Neural progenitor cell (in vitro differentiated cells): ENCODE results near the gene PALM2AKAP2. TPM values are rescaled to one million over a fixed set of nuclear protein-coding genes. Genes with fewer than 3 reads are reported as not detected.
A peak's percentile ranks its signal among the peaks of the same experiment; 100 is the strongest.

ENCODE experiments used
- DNase-seq: peaks from one replicate; pipeline ENCODE4 v3.0.0-alpha.2; 2016; ENCODE audit warnings: low spot score
- H2AFZ ChIP-seq: fragments of 200-600 bp; sonication (generic); replicated peaks from 2 replicates; pipeline ENCODE4 v1.6.1; 2016; ENCODE audit warnings: antibody characterized with exemption
- H3F3A ChIP-seq: fragments of 200-600 bp; sonication (generic); 2 replicates; pipeline ENCODE4 v1.6.1; 2016; ENCODE audit warnings: antibody characterized with exemption, low read depth
- H3K27ac ChIP-seq: fragments of 200-600 bp; sonication (generic); 2 replicates; pipeline ENCODE4 v1.5.1; 2016; ENCODE audit warnings: mild to moderate bottlenecking
- H3K27me3 ChIP-seq: fragments of 200-600 bp; sonication (generic); 2 replicates; pipeline ENCODE4 v1.6.1; 2016; ENCODE audit warnings: mild to moderate bottlenecking, moderate library complexity
- H3K36me3 ChIP-seq: fragments of 200-600 bp; sonication (generic); 2 replicates; pipeline ENCODE4 v1.5.1; 2016
- H3K4me1 ChIP-seq: fragments of 200-600 bp; sonication (generic); 2 replicates; pipeline ENCODE4 v1.6.1; 2016; ENCODE audit warnings: mixed run types
- H3K4me2 ChIP-seq: fragments of 200-600 bp; sonication (generic); 2 replicates; pipeline ENCODE4 v1.6.1; 2016
- H3K4me3 ChIP-seq: fragments of 200-600 bp; sonication (generic); 2 replicates; pipeline ENCODE4 v1.5.1; 2016
- H3K79me2 ChIP-seq: fragments of 200-600 bp; sonication (generic); 2 replicates; pipeline ENCODE4 v1.6.1; 2016; ENCODE audit warnings: low read depth
- H3K9ac ChIP-seq: fragments of 200-600 bp; sonication (generic); 2 replicates; pipeline ENCODE4 v1.6.1; 2016
- H3K9me3 ChIP-seq: fragments of 200-600 bp; sonication (generic); 2 replicates; pipeline ENCODE4 v1.5.1; 2016; ENCODE audit warnings: low read depth
- H4K20me1 ChIP-seq: fragments of 200-600 bp; sonication (generic); 2 replicates; pipeline ENCODE4 v1.6.1; 2016; ENCODE audit warnings: low read depth
- H3K27ac Mint-ChIP-seq: 3 replicates; pipeline ENCODE4 v1.8.0; 2021; ENCODE audit warnings: mixed read lengths
- H3K27me3 Mint-ChIP-seq: 2 replicates; pipeline ENCODE4 v1.8.0; 2022; ENCODE audit warnings: low read depth, mild to moderate bottlenecking, inconsistent platforms, moderate library complexity, mixed read lengths; ENCODE audit not compliant: insufficient read depth
- H3K36me3 Mint-ChIP-seq: 3 replicates; pipeline ENCODE4 v1.8.0; 2021; ENCODE audit warnings: mixed read lengths
- H3K4me1 Mint-ChIP-seq: 3 replicates; pipeline ENCODE4 v1.8.0; 2021; ENCODE audit warnings: mixed read lengths
- H3K4me3 Mint-ChIP-seq: 3 replicates; pipeline ENCODE4 v1.8.0; 2021; ENCODE audit warnings: mild to moderate bottlenecking, moderate library complexity, mixed read lengths
- H3K9me3 Mint-ChIP-seq: 3 replicates; pipeline ENCODE4 v1.8.0; 2020; ENCODE audit warnings: mixed read lengths
- EZH2 ChIP-seq: fragments of 200-600 bp; sonication (generic); IDR thresholded peaks from 2 replicates; pipeline ENCODE4 v1.6.1; 2017; ENCODE audit warnings: antibody characterized with exemption, mild to moderate bottlenecking, moderate library complexity
- EZH2phosphoT487 ChIP-seq: fragments of 200-600 bp; sonication (generic); IDR thresholded peaks from 2 replicates; pipeline ENCODE4 v1.6.1; 2017; ENCODE audit warnings: antibody characterized with exemption
- total RNA-seq: library from RNA; depleted of rRNA; stranded (reverse); fragments of >200 nt; gene quantifications from 2 replicates; pipeline ENCODE4 v1.2.3, GENCODE V29; 2015; ENCODE audit warnings: low replicate concordance
- TF ChIP-seq, protein P1 (sequence below): fragments of 200-600 bp; sonication (generic); IDR thresholded peaks from 2 replicates; pipeline ENCODE4 v1.5.1; 2017; ENCODE audit warnings: antibody characterized with exemption, mild to moderate bottlenecking

The PALM2AKAP2 gene
- total RNA-seq, 1 donor from 2014 or later, result 3.9 TPM

DNA sequence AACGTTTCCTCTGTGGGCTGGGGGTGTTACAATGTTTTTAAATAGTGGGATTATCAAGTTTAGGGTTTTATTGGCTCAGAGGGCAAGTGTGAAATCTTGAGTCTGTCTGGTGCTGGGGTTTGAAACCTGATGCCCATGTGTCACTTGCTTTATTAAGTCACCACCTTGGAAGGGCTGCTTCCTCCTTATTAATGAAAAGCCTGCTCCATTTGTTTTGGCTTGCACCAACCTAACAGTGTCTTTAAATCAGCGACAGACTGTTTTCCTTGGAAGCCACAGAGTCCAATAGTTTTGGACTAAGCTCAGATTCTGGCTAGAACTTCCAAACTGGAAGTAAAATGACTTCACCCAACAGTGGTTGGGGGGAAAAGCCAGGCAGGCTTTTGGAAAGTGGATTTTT is 10.7 kb upstream of the PALM2AKAP2 start:
- Histone ChIP-seq H2AFZ (no peak overlapping the region), H3K4me3 (no peak overlapping the region), H3K9ac (no peak overlapping the region), H3K4me2 (no peak overlapping the region), H3K36me3 (no peaks in the 10 kb centered on the region), H3K79me2 (no peaks in the 10 kb centered on the region), H3K27me3 (no peaks in the 10 kb centered on the region), H3K9me3 (no peaks in the 10 kb centered on the region), H4K20me1 (no peaks in the 10 kb centered on the region), H3K27ac (no peak overlapping the region), H3K4me1 (peaks cover 24% of the 10 kb centered on the region), H3F3A (no peaks in the 10 kb centered on the region)
- peaks cover 32% of the 10 kb centered on the region for H3K4me1 Mint-ChIP-seq
- DNase-seq, result no peak
- H3K27me3 Mint-ChIP-seq, result peaks cover 7% of the 10 kb centered on the region
- no peaks in the 10 kb centered on the region for H3K36me3 Mint-ChIP-seq
- H3K4me3 Mint-ChIP-seq, result no peak overlapping the region
- TF ChIP-seq EZH2phosphoT487 (no peak), EZH2 (no peak)
- TF ChIP-seq, protein P1, sequence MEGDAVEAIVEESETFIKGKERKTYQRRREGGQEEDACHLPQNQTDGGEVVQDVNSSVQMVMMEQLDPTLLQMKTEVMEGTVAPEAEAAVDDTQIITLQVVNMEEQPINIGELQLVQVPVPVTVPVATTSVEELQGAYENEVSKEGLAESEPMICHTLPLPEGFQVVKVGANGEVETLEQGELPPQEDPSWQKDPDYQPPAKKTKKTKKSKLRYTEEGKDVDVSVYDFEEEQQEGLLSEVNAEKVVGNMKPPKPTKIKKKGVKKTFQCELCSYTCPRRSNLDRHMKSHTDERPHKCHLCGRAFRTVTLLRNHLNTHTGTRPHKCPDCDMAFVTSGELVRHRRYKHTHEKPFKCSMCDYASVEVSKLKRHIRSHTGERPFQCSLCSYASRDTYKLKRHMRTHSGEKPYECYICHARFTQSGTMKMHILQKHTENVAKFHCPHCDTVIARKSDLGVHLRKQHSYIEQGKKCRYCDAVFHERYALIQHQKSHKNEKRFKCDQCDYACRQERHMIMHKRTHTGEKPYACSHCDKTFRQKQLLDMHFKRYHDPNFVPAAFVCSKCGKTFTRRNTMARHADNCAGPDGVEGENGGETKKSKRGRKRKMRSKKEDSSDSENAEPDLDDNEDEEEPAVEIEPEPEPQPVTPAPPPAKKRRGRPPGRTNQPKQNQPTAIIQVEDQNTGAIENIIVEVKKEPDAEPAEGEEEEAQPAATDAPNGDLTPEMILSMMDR, result no peak
- no peak overlapping the region for H3K27ac Mint-ChIP-seq
- no peaks in the 10 kb centered on the region for H3K9me3 Mint-ChIP-seq

DNA sequence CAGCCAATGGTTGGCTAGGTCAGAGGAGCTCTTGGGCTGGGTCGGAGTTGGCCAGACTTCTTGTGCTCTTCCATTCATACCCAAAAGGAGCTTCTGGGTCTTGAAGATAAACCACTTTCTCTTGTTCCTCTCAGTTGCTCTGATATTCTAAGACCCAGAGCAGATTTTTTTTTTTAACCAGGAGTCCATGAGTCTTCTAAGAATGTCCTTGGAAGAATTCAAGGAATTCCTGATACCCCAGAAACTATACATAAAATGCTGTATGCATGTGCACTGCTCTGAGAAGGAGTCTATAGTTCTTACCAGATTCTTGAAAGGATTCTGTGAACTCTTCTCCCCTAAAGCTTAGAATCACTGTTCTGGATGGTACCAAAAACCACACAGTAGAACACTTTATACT is 9.9 kb upstream of the PALM2AKAP2 start:
- Histone ChIP-seq H3K27me3 (no peaks in the 10 kb centered on the region), H3K4me1 (peaks cover 24% of the 10 kb centered on the region), H4K20me1 (no peaks in the 10 kb centered on the region), H3K79me2 (no peaks in the 10 kb centered on the region), H3K27ac (no peak overlapping the region), H3K4me2 (no peak overlapping the region), H3K4me3 (no peak overlapping the region), H3K9me3 (no peaks in the 10 kb centered on the region), H3K9ac (no peak overlapping the region), H3F3A (no peaks in the 10 kb centered on the region), H3K36me3 (no peaks in the 10 kb centered on the region), H2AFZ (no peak overlapping the region)
- H3K4me3 Mint-ChIP-seq, result no peak overlapping the region
- H3K4me1 Mint-ChIP-seq, result peaks cover 32% of the 10 kb centered on the region
- H3K9me3 Mint-ChIP-seq, result no peaks in the 10 kb centered on the region
- H3K36me3 Mint-ChIP-seq, result no peaks in the 10 kb centered on the region
- H3K27ac Mint-ChIP-seq, result no peak overlapping the region
- TF ChIP-seq EZH2phosphoT487, result no peak
- TF ChIP-seq, protein P1, result no peak
- peaks cover 3% of the 10 kb centered on the region for H3K27me3 Mint-ChIP-seq
- no peak for DNase-seq

DNA sequence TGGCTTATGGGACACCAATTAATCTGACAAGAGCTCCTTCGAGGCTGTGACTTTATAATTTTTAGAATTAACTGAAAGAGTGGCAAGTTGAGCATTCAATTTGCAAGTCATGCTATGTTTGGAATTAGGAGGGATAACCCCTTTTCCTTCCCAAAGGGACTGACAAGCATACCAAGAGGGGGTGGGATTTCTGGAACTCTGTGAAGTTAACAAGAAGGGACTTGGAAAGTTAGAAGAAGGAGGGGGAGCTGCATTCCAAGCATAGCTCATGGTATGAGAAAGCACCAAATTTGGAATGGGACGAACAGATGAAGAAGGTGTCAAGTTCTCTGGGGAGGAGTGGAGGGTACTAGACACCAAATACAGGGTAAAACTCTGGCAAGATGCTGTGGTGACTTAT is 8.9 kb upstream of the PALM2AKAP2 start:
- H3K27me3 ChIP-seq, result no peaks in the 10 kb centered on the region
- Mint-ChIP-seq H3K27me3 (peaks cover 3% of the 10 kb centered on the region), H3K27ac (peak overlapping the region; percentile 80), H3K4me1 (peaks cover 32% of the 10 kb centered on the region), H3K9me3 (no peaks in the 10 kb centered on the region), H3K4me3 (peak overlapping the region; percentile 27), H3K36me3 (no peaks in the 10 kb centered on the region)
- no peak overlapping the region for H2AFZ ChIP-seq
- H3K4me1 ChIP-seq, result peaks cover 24% of the 10 kb centered on the region
- H3K9ac ChIP-seq, result no peak overlapping the region
- H3K36me3 ChIP-seq, result no peaks in the 10 kb centered on the region
- H3F3A ChIP-seq, result no peaks in the 10 kb centered on the region
- H3K4me2 ChIP-seq, result peak overlapping the region; percentile 6
- no peaks in the 10 kb centered on the region for H3K9me3 ChIP-seq
- H3K4me3 ChIP-seq, result no peak overlapping the region
- peak; percentile 65 for DNase-seq
- no peaks in the 10 kb centered on the region for H3K79me2 ChIP-seq
- no peaks in the 10 kb centered on the region for H4K20me1 ChIP-seq
- no peak overlapping the region for H3K27ac ChIP-seq
- TF ChIP-seq, protein P1, result no peak
- TF ChIP-seq EZH2phosphoT487 (no peak), EZH2 (no peak)
